GM21619 (cell line): ENCODE measurements around the gene B4GALT5.

Experiments
- ATAC-seq: cut with Tn5 transposase; IDR thresholded peaks from one replicate; pipeline ENCODE4 v1.9.1; 2021; ENCODE audit not compliant: unreplicated experiment

Gene B4GALT5

GRCh38 chr20:49589747-49590146 lies 123.9 kb downstream of the B4GALT5 start:
- no peak for ATAC-seq

GRCh38 chr20:49587111-49587570 lies 126.5 kb downstream of the B4GALT5 start:
- ATAC-seq, result no peak

GRCh38 chr20:49585585-49586245 lies 128.0 kb downstream of the B4GALT5 start:
- no peak for ATAC-seq

- ATAC-seq, result no peak
These were observed 129.0 kb downstream of the B4GALT5 start for GRCh38 chr20:49584418-49585382.

GRCh38 chr20:49583669-49584417 lies 129.8 kb downstream of the B4GALT5 start:
- ATAC-seq, result no peak

- no peak for ATAC-seq
These were observed 130.4 kb downstream of the B4GALT5 start for GRCh38 chr20:49583343-49583668.
